Measurements from ENCODE around the gene MIA2.
"Not testable (repeated sequence)": the region's sequence is repeated elsewhere in the genome, so short reads cannot be mapped to it uniquely, and the experiment has no call there.

MIA2 gene

DNA sequence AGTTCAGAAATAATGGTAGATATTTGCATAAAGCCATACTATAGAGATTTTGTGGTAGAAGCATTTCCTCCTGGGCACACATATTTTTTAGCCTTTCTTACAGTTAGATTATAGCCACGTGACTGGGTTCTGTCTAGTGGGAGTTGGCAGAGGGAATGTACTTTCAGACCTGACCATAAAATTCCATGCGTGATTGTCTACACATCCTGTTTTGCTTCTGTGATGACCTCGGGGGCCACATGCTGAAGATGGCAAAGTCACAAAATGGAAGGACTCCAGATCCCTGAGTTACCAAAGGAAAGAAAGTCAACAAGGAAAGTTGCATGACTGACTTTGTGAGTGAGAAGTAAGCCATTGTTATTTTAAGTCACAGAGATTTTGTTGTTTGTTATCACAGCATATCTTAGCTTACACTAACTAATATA lies 14.6 kb upstream of the MIA2 start:
- H3K9me3 Mint-ChIP-seq: no peaks in the 10 kb centered on the region
- H3K4me3 Mint-ChIP-seq: no peak overlapping the region
- H3K4me1 Mint-ChIP-seq (ENCODE audit: low read depth): peaks cover 23% of the 10 kb centered on the region
- no peak overlapping the region for H3K27ac Mint-ChIP-seq
- H3K27me3 Mint-ChIP-seq: no peaks in the 10 kb centered on the region
- no peak for DNase-seq
- no peaks in the 10 kb centered on the region for H3K36me3 Mint-ChIP-seq (ENCODE audit: low read depth)

DNA sequence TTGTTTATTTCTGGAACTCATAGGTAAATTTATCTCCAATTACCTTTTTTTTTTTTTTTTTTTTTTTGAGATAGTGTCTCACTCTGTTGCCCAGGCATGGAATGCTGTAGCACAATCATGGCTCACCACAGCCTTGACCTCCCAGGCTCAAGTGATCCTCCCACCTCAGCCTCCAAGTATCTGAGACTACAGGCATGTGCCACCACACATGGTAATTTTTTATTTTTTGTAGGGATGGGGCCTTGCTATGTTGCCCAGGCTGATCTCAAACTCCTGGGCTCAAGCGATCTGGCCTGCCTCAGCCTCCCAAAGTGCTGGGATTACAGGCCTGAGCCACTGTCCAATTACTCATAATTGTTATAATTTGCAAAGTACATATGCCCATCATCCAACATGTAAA lies 13.2 kb upstream of the MIA2 start:
- not testable (repeated sequence) for H3K4me3 Mint-ChIP-seq

DNA sequence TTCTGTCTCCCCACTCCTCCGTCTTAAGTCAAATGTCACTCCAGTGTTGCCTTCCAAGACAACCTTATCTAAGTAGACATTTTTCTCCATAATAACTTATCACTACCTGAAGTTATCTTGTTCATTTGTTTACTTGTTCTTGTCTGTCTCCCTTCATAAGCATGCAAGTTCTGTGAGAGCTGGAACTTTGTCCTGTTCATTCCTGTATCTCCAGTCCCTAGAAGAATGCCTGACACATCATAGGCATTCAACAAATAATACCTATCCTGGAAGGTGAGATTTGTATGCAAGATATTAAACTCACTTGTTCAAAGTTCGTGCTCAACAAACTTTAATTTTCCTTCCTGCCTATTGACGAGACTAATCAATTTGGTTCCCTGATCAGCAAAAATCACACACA lies 5.7 kb upstream of the MIA2 start:
- Mint-ChIP-seq H3K9me3 (no peaks in the 10 kb centered on the region), H3K36me3 (ENCODE audit: low read depth) (no peaks in the 10 kb centered on the region)

More for the DNA sequence above, 13.2 kb upstream of the MIA2 start:
- DNase-seq; H3K27ac Mint-ChIP-seq; H3K36me3 Mint-ChIP-seq (ENCODE audit: low read depth); H3K9me3 Mint-ChIP-seq; H3K27me3 Mint-ChIP-seq: not testable (repeated sequence)
- peaks cover 25% of the 10 kb centered on the region for H3K4me1 Mint-ChIP-seq (ENCODE audit: low read depth)

DNA sequence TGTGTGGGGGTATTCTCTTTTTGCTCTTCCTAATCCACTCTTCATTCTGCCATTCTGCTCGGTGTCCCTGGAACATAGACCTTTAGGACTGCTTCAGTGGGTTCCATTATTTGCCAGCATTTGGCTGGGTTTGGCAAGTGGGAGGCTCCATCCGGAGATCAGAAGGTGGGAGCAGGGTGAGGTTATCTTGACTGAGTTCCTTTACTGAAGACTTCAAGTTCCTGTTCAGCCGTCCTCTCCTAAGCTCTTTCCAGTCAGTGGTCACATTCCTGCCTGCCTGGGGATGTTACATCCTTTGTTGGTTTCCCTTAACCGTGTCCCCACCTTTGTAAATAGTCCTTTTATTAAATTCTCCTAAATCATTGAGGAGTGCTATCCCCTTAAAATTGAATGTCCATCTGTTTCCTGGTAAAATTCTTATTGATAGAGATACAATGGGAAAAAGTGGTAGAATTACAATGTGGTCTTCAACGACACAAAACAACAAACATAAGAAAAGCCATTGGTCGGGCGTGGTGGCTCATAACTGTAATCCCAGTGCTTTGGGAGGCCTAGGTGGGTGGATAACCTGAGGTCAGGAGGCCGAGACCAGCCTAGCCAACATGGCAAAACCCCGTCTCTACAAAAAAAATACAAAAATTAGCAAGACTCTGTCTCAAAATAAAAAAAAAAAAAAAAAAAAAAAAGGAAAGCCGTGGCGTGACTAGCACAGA lies 5.0 kb upstream of the MIA2 start:
- Mint-ChIP-seq H3K27ac (peak overlapping the region; percentile 96), H3K4me3 (peak overlapping the region; percentile 49), H3K36me3 (ENCODE audit: low read depth) (no peaks in the 10 kb centered on the region), H3K9me3 (no peaks in the 10 kb centered on the region), H3K4me1 (ENCODE audit: low read depth) (peaks cover 49% of the 10 kb centered on the region), H3K27me3 (no peaks in the 10 kb centered on the region)
- DNase-seq: peak; percentile 60

More for the DNA sequence above, 5.7 kb upstream of the MIA2 start:
- DNase-seq: no peak
- no peaks in the 10 kb centered on the region for H3K27me3 Mint-ChIP-seq
- H3K4me1 Mint-ChIP-seq (ENCODE audit: low read depth): peaks cover 46% of the 10 kb centered on the region
- H3K4me3 Mint-ChIP-seq: no peak overlapping the region
- H3K27ac Mint-ChIP-seq: peak overlapping the region; percentile 96

DNA sequence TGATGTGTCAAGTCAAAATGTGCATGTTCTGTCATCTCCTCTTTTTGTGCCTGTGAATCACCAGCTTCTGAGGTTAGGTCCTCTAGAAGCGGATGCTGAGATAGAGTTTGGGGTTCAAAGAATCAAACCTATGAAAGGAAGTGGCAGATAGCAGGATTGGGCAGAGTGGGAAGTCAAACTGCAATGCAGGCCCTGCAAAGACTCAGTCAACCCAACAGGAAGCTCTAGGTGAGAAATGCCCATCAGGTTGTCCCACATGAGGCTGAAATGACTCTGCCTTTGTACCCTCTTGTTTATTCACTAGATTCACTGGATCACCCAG lies 4.5 kb upstream of the MIA2 start:
- peak overlapping the region; percentile 96 for H3K27ac Mint-ChIP-seq
- DNase-seq: peak; percentile 60
- peak overlapping the region; percentile 49 for H3K4me3 Mint-ChIP-seq
- peaks cover 52% of the 10 kb centered on the region for H3K4me1 Mint-ChIP-seq (ENCODE audit: low read depth)
- no peaks in the 10 kb centered on the region for H3K9me3 Mint-ChIP-seq
- no peaks in the 10 kb centered on the region for H3K27me3 Mint-ChIP-seq
- no peaks in the 10 kb centered on the region for H3K36me3 Mint-ChIP-seq (ENCODE audit: low read depth)

DNA sequence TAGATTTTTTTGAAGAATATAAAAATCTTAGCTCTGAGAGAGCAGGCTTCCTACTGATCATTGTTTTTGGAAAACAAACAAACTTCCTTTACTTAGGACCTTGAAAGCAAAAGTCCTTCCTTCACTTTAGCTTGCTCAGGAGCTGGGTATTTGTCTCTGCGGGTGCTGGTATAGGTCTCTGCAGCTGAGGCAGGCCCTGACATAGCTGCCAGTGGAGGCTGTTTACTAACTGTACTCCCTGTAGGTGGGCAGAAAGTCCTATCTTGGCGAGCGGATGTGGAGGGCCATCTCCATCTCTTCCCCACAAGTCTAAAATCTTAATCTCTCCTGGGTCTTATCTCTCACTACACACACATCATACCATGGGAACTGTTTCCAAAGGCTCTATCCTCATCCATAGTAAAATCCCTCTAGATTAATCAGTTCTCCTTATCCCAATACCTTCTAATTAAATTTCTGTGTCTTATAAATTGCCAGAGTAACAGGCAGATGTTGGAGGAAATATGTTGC lies 4.1 kb upstream of the MIA2 start:
- H3K4me1 Mint-ChIP-seq (ENCODE audit: low read depth): peaks cover 52% of the 10 kb centered on the region
- H3K36me3 Mint-ChIP-seq (ENCODE audit: low read depth): no peaks in the 10 kb centered on the region
- DNase-seq: no peak
- H3K4me3 Mint-ChIP-seq: peak overlapping the region; percentile 21
- peak overlapping the region; percentile 96 for H3K27ac Mint-ChIP-seq
- H3K9me3 Mint-ChIP-seq: no peaks in the 10 kb centered on the region
- no peaks in the 10 kb centered on the region for H3K27me3 Mint-ChIP-seq

DNA sequence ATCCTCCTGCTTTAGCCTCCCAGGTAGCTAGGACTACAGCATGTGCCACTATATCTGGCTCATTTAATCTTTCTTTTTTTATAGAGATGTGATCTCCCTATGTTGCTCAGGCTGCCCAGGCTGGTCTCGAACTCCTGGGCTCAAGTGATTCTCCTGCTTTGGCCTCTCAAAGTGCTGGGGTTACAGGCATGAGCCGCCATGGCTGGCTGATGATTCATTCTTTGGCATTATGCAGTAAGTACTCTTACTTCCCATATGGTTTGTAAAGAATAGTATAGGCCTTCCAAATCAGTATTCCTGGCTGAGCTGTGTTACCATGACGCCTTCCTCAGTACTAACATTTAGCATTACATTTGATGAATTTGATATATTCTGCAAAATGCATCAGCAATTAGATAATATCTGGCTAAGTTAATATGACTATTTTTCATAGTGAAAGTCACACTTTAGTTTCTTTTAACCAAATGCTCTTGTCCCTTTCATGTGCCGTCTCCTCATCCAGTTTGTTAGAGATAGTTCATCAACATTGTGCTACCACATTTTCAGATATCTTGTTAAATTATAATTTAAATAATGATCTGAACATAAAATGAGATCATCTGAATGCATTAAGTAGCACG lies 3.2 kb upstream of the MIA2 start:
- H3K4me3 Mint-ChIP-seq: no peak overlapping the region

DNA sequence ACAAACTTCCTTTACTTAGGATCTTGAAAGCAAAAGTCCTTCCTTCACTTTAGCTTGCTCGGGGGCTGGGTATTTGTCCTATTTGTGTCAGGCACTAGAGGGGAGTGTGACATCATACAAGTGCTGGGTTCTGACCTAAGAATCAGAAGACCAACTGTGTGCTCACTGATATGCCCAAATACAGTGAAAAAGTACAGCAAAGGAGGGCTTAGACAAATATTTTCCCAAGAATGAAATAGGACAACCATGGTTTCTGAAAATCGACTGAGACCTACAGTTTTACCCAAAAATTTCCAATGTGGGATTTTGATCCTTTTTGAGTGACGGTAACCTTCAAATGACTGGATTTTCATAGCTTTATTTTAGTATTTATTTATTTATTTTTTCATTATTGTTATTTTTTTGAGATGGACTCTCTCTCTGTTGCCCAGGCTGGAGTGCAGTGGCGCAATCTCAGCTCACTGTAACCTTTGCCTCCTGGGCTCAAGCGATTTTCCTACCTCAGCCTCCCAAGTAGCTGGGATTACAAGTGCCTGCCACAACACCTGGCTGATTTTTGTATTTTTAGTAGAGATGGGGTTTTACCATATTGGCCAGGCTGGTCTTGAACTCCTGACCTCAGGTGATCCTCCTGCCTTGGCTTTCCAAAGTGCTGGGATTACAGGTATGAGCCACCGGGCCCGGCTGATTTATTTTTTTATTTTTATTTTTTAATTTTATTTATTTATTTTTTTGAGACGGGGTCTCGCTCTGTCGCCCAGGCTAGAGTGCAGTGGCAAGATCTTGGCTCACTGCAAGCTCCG lies 1.8 kb upstream of the MIA2 start:
- H3K36me3 Mint-ChIP-seq (ENCODE audit: low read depth); H3K9me3 Mint-ChIP-seq; H3K27me3 Mint-ChIP-seq; DNase-seq; H3K4me3 Mint-ChIP-seq: not testable (repeated sequence)
- peaks cover 49% of the 10 kb centered on the region for H3K4me1 Mint-ChIP-seq (ENCODE audit: low read depth)
- H3K27ac Mint-ChIP-seq: peak overlapping the region; percentile 2

More for the DNA sequence above, 3.2 kb upstream of the MIA2 start:
- no peaks in the 10 kb centered on the region for H3K36me3 Mint-ChIP-seq (ENCODE audit: low read depth)
- H3K27me3 Mint-ChIP-seq: no peaks in the 10 kb centered on the region
- no peak for DNase-seq
- H3K9me3 Mint-ChIP-seq: no peaks in the 10 kb centered on the region
- H3K27ac Mint-ChIP-seq: peak overlapping the region; percentile 76
- H3K4me1 Mint-ChIP-seq (ENCODE audit: low read depth): peaks cover 49% of the 10 kb centered on the region

DNA sequence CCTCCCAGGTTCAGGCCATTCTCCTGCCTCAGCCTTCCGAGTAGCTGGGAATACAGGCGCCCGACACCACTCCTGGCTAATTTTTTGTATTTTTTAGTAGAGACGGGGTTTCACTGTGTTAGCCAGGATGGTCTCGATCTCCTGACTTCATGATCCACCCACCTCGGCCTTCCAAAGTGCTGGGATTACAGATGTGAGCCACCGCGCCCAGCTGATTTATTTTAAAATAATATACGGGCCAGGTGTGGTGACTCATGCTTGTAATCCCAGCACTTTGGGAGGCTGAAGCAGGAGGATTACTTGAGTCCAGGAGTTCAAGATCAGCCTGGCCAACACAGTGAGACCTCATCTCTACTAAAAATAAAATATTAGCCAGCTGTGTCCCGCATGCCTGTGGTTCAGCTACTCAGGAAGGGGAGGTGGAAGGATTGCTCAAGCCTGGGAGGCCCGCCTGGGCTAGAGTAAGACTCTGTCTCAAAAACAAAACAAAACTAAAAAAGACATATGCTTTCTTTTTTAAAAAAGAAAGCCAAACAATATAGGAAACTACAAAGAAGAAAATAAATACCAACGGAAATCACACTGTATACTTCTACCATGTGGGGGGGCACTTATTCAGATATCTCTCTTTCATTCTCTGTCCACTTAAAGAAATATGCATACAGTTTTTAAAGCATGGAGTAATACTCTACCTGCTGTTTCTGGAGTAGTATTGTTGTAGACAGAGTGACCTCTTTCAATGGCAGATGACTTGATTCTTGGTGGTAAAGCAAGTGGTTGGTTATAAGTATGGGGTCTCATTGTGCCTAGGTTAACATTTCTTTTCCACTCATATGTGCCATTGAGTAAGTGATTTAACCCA lies 930 bp upstream of the MIA2 start:
- no peak for DNase-seq
- peaks cover 47% of the 10 kb centered on the region for H3K4me1 Mint-ChIP-seq (ENCODE audit: low read depth)
- H3K9me3 Mint-ChIP-seq: no peaks in the 10 kb centered on the region
- H3K27ac Mint-ChIP-seq: no peak overlapping the region
- no peaks in the 10 kb centered on the region for H3K36me3 Mint-ChIP-seq (ENCODE audit: low read depth)
- no peaks in the 10 kb centered on the region for H3K27me3 Mint-ChIP-seq
- H3K4me3 Mint-ChIP-seq: no peak overlapping the region

DNA sequence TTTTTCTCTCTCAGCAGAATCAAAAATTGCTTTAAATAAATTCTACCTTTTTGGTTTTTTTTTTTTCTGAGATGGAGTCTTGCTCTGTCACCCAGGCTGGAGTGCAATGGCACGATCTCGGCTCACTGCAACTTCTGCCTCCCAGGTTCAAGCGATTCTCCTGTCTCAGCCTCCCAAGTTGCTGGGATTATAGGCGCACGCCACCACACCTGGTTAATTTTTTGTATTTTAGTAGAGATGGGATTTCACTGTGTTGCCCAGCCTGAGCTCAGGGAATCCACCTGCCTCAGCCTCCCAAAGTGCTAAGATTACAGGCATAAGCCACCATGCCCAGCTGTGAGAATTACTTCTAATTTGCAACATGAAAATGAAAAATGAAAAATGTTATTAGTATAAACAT lies 1.3 kb downstream of the MIA2 start:
- not testable (repeated sequence) for H3K9me3 Mint-ChIP-seq; H3K36me3 Mint-ChIP-seq (ENCODE audit: low read depth); DNase-seq; H3K4me3 Mint-ChIP-seq; H3K27ac Mint-ChIP-seq; H3K27me3 Mint-ChIP-seq
- peaks cover 25% of the 10 kb centered on the region for H3K4me1 Mint-ChIP-seq (ENCODE audit: low read depth)

DNA sequence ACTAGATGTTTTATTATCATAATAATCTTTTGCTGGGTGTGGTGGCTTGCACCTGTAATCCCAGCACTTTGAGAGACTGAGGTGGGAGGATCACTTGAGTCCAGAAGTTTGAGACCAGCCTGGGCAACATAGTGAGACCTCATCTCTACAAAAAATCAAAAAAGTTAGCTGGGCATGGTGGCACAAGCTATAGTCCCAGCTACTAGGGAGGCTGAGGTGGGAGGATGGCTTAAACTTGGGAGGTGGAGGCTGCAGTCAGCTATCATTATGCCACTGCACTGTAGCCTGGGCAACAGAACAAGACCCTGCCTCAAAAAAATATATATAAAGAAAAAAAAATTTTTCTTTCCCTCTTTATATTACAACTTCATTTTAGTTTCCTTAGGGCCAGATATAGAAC lies 1.8 kb downstream of the MIA2 start:
- peaks cover 22% of the 10 kb centered on the region for H3K4me1 Mint-ChIP-seq (ENCODE audit: low read depth)
- not testable (repeated sequence) for H3K4me3 Mint-ChIP-seq

DNA sequence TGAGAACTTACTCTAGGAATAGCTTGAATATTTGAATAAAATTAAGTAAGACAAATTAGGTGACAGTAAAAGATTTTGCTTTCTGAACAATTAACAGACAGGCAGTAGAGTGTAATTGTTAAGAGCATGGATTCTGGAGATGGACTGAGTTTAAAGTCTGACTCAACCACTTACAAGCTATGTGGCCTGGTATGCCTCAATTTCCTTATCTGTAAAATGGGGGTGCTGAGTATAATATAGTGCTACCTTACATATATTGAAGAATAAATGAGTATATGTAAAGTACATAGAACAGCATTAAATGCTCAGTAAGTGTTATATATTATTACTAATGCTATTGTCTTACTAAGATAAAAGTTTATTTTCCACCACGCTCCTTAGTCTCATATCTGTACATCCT lies 7.1 kb downstream of the MIA2 start:
- Mint-ChIP-seq H3K36me3 (ENCODE audit: low read depth) (no peaks in the 10 kb centered on the region), H3K27me3 (no peaks in the 10 kb centered on the region), H3K27ac (no peak overlapping the region), H3K4me1 (ENCODE audit: low read depth) (no peaks in the 10 kb centered on the region), H3K4me3 (no peak overlapping the region), H3K9me3 (no peaks in the 10 kb centered on the region)
- DNase-seq: no peak

More for the DNA sequence above, 1.8 kb downstream of the MIA2 start:
- DNase-seq; H3K27me3 Mint-ChIP-seq; H3K9me3 Mint-ChIP-seq; H3K36me3 Mint-ChIP-seq (ENCODE audit: low read depth); H3K27ac Mint-ChIP-seq: not testable (repeated sequence)

DNA sequence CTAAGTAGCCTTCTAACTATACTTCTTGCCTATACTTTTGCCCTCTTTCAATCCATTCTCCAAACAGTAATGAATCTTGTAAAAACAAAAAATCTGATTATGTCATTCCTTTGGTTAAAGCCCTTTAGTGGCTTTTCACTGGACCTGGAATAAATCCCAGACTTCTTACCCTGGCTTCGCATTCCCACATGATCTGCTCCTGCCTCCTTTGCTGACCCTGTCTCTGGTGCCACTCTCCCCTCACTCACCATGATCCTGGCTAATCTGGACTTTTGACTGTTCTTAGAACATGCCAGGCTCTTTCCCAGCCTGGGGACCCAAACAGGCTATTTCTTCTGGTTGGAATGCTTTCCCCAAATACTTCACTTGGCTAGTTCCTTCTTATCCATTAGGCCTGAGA lies 7.9 kb downstream of the MIA2 start:
- Mint-ChIP-seq H3K36me3 (ENCODE audit: low read depth) (no peaks in the 10 kb centered on the region), H3K27ac (no peak overlapping the region), H3K9me3 (no peaks in the 10 kb centered on the region), H3K4me1 (ENCODE audit: low read depth) (no peaks in the 10 kb centered on the region), H3K27me3 (no peaks in the 10 kb centered on the region), H3K4me3 (no peak overlapping the region)
- DNase-seq: no peak

DNA sequence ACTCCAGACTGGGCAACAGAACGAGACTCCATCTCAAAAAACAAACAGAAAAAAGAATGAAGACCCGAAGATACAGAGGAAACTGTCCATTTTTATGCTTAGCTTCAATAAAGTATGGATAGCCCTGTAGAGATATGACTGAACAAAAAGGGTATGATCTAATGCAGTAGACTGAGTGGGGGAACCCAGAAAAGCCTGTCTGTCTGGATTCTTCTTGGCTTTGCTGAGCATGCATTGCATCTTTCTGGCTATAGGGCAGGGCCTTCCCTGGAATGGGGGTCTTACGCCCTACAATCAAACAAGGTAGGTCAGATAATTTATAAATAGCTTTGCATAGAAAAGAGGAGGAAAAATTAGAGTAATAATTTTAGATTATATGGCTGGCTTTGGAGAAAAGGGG lies 10.1 kb downstream of the MIA2 start:
- Mint-ChIP-seq H3K9me3 (no peaks in the 10 kb centered on the region), H3K27me3 (peaks cover 3% of the 10 kb centered on the region), H3K4me3 (no peak overlapping the region), H3K27ac (no peak overlapping the region), H3K36me3 (ENCODE audit: low read depth) (no peaks in the 10 kb centered on the region), H3K4me1 (ENCODE audit: low read depth) (no peaks in the 10 kb centered on the region)
- DNase-seq: no peak

Measured in activated T-cell treated with anti-CD3 and anti-CD28 coated beads, Interleukin-2, amount 50 U/mL, for 24 hours (primary cell).